GM12878 (cell line): ENCODE measurements around the gene MYPN. TPM values are rescaled to one million over a fixed set of nuclear protein-coding genes. Genes with fewer than 3 reads are reported as not detected.

Source experiments
- ATAC-seq: fragments of 200-7000 bp; cut with Tn5 transposase; 3 replicates; pipeline ENCODE4 v1.9.1; 2020; ENCODE audit warnings: mild to moderate bottlenecking, moderate library complexity
- BruUV-seq: library from RNA; stranded (reverse); fragments of 400-500 nt; replicated peaks from 2 replicates; lab custom pipeline; 2021; lab: Mats Ljungman, UMichigan
- CTCF ChIA-PET: fragments of 300-600 bp; sonication (Branson Sonifier 250); formaldehyde crosslinking; extraction: SDS; loops from one replicate; lab custom pipeline; 2021; ENCODE audit warnings: inconsistent platforms; lab: Yijun Ruan, JAX
- POLR2A ChIA-PET: fragments of 350-600 bp; formaldehyde crosslinking; extraction: SDS; loops from one replicate; lab custom pipeline; 2021; ENCODE audit warnings: inconsistent platforms; lab: Charles Lee
- RAD21 ChIA-PET: fragments of 300-600 bp; sonication (Branson Sonifier 250); formaldehyde crosslinking; loops from one replicate; lab custom pipeline; 2023; ENCODE audit warnings: antibody characterized with exemption; ENCODE audit not compliant: unreplicated experiment; lab: Charles Lee
- SMC1A ChIA-PET: fragments of 300-600 bp; sonication (Branson Sonifier 250); formaldehyde crosslinking; loops from one replicate; lab custom pipeline; 2023; ENCODE audit not compliant: unreplicated experiment, uncharacterized antibody; lab: Charles Lee
- DNase-seq: peaks from one replicate; pipeline ENCODE4 v3.0.0-alpha.2; 2011; ENCODE audit warnings: low read depth, low spot score
- FAIRE-seq: peaks from 3 replicates; lab custom pipeline; 2011; peaks lifted over from hg19 to GRCh38; lab: Jason Lieb, UNC
- H2AFZ ChIP-seq: 2 replicates; pipeline ENCODE4 v1.6.0; 2011; ENCODE audit warnings: low read depth, low read length, control low read depth; ENCODE audit not compliant: control insufficient read depth
- H3K27ac ChIP-seq: 2 replicates; pipeline ENCODE4 v1.5.1; 2011; ENCODE audit warnings: control low read depth; ENCODE audit not compliant: control insufficient read depth, insufficient read depth
- H3K27me3 ChIP-seq, 2 experiments: replicated peaks in 1 of 2; 2 replicates each; pipeline versions ENCODE4 v1.6.0 to v1.6.1; 2011; ENCODE audit warnings: low read length in 1 of 2; ENCODE audit not compliant: control insufficient read depth in 2 of 2, insufficient read depth in 2 of 2
- H3K36me3 ChIP-seq, 2 experiments: 2 replicates each; pipeline ENCODE4 v1.5.1; 2011; ENCODE audit warnings: low read length in 1 of 2; ENCODE audit not compliant: control insufficient read depth in 2 of 2, insufficient read depth in 2 of 2
- H3K4me1 ChIP-seq: 2 replicates; pipeline ENCODE4 v1.6.1; 2011; ENCODE audit warnings: mild to moderate bottlenecking, low read length, moderate library complexity, mixed read lengths; ENCODE audit not compliant: control insufficient read depth, insufficient read depth
- H3K4me2 ChIP-seq: 2 replicates; pipeline ENCODE4 v1.6.0; 2011; ENCODE audit warnings: control low read depth; ENCODE audit not compliant: control insufficient read depth, insufficient read depth
- H3K4me3 ChIP-seq: fragments of 200-600 bp; sonication (generic); 2 replicates; pipeline ENCODE4 v1.5.1; 2016
- H3K79me2 ChIP-seq: 2 replicates; pipeline ENCODE4 v1.6.0; 2011; ENCODE audit warnings: low read length; ENCODE audit not compliant: control insufficient read depth, insufficient read depth
- H3K9ac ChIP-seq: 2 replicates; pipeline ENCODE4 v1.8.0; 2011; ENCODE audit warnings: low read length, control low read depth, mixed read lengths; ENCODE audit not compliant: control insufficient read depth, insufficient read depth
- H3K9me3 ChIP-seq: replicated peaks from 3 replicates; pipeline ENCODE4 v1.5.1; 2011; ENCODE audit warnings: mild to moderate bottlenecking, low read length; ENCODE audit not compliant: control insufficient read depth, insufficient read depth
- H4K20me1 ChIP-seq: 2 replicates; pipeline ENCODE4 v1.6.0; 2011; ENCODE audit not compliant: control insufficient read depth, insufficient read depth
- BMI1 ChIP-seq: fragments of 450-650 bp; IDR thresholded peaks from 2 replicates; pipeline ENCODE4 v1.6.1; 2016; ENCODE audit warnings: mild to moderate bottlenecking, moderate library complexity, borderline replicate concordance
- CHD1 ChIP-seq: IDR thresholded peaks from 2 replicates; pipeline ENCODE4 v1.6.1; 2012; ENCODE audit warnings: low read depth, low read length, improper control_type of control experiment
- CHD2 ChIP-seq: IDR thresholded peaks from 2 replicates; pipeline ENCODE4 v1.6.1; 2011; ENCODE audit warnings: low read depth, low read length, improper control_type of control experiment, borderline replicate concordance
- ETV6 ChIP-seq, 2 experiments: fragments of 450-650 bp in 1 of 2; IDR thresholded peaks in 1 of 2; conservative IDR thresholded peaks in 1 of 2; 2 replicates each; pipeline ENCODE4 v1.6.1; 2014; ENCODE audit warnings: antibody characterized with exemption in 1 of 2, borderline replicate concordance in 1 of 2, low read depth in 1 of 2, mild to moderate bottlenecking in 1 of 2, moderate library complexity in 1 of 2
- MEF2A ChIP-seq: IDR thresholded peaks from 2 replicates; pipeline ENCODE4 v1.6.1; 2011; ENCODE audit warnings: low read depth, mild to moderate bottlenecking, low read length, moderate library complexity; ENCODE audit not compliant: insufficient read depth
- RBBP5 ChIP-seq: fragments of 200-600 bp; sonication (generic); conservative IDR thresholded peaks from 2 replicates; pipeline ENCODE4 v1.6.1; 2016
- SP1 ChIP-seq: IDR thresholded peaks from one replicate; pipeline ENCODE4 v1.6.1; 2011; ENCODE audit warnings: low read depth, low read length
- ZBED1 ChIP-seq: IDR thresholded peaks from 2 replicates; pipeline ENCODE4 v1.6.1; 2016; ENCODE audit warnings: borderline replicate concordance
- ZNF24 ChIP-seq: fragments of 450-650 bp; IDR thresholded peaks from 2 replicates; pipeline ENCODE4 v1.6.1; 2017; ENCODE audit warnings: antibody characterized with exemption, mild to moderate bottlenecking
- ZNF274 ChIP-seq: IDR thresholded peaks from one replicate; pipeline ENCODE4 v1.8.0; 2011; ENCODE audit not compliant: insufficient read length, insufficient read depth
- ZSCAN29 ChIP-seq: fragments of 450-650 bp; IDR thresholded peaks from 2 replicates; pipeline ENCODE4 v1.6.1; 2017; ENCODE audit warnings: mild to moderate bottlenecking, moderate library complexity
- WGBS: methylation state at CpG from one replicate; pipeline ENCODE4 v1.1.6; 2016; ENCODE audit warnings: low lambda C conversion rate; ENCODE audit not compliant: insufficient replicate concordance, insufficient coverage; ENCODE audit errors: missing lambda C conversion rate; 5-methylcytosine and 5-hydroxymethylcytosine counted together
- in situ Hi-C: fragments of 300-500 bp; cut with MboI; formaldehyde crosslinking; loops from 9 replicates; pipeline ENCODE4 v1.14.3; 2018; ENCODE audit warnings: mixed read lengths
- intact Hi-C: fragments of 100-400 bp; cut with micrococcal nuclease; formaldehyde crosslinking; loops from one replicate; pipeline ENCODE4 v1.14.2; 2022; ENCODE audit not compliant: unreplicated experiment
- polyA plus RNA-seq, 11 experiments: library from polyadenylated mRNA; depleted of rRNA in 4 of 11; unstranded in 6 of 11; stranded (reverse) in 5 of 11; fragments of >200 nt; fragmentation: Nextera tagmentation in 4 of 11; fragmentation: Illumina TruSeq in 1 of 11; extraction: Ambion mirVana in 4 of 11; extraction: Trizol in 1 of 11; gene quantifications; 1 replicate in 1 of 11; 2 replicates in 10 of 11; pipeline versions ENCODE4 v1.2.1 to v1.2.3, GENCODE V29; 2011 to 2016; ENCODE audit warnings: inconsistent platforms in 2 of 11, missing spikeins in 2 of 11, low read depth in 1 of 11
- total RNA-seq, 4 experiments: library from RNA; depleted of rRNA in 3 of 4; stranded (reverse); fragments of >200 nt in 3 of 4; fragmentation: Illumina TruSeq in 1 of 4; extraction: Trizol in 1 of 4; gene quantifications; 2 replicates each; pipeline versions ENCODE4 v1.2.1 to v1.2.3, GENCODE V29; 2013 to 2021
- TF ChIP-seq, protein P1 (sequence below): fragments of 450-650 bp; IDR thresholded peaks from 2 replicates; pipeline ENCODE4 v1.6.1; 2018; ENCODE audit warnings: mild to moderate bottlenecking, low read depth, moderate library complexity; ENCODE audit not compliant: partially characterized antibody
- TF ChIP-seq, protein P2 (sequence below): fragments of 450-650 bp; IDR thresholded peaks from 2 replicates; pipeline ENCODE4 v1.6.1; 2017; ENCODE audit warnings: antibody characterized with exemption, mild to moderate bottlenecking, moderate library complexity

Gene MYPN
- total and polyA plus RNA-seq, 10 of the 15 experiments (the other 5 are each of a cell fraction or from before 2014, with no cell fraction given): 0.01 to 0.02 TPM; not detected in 8

DNA sequence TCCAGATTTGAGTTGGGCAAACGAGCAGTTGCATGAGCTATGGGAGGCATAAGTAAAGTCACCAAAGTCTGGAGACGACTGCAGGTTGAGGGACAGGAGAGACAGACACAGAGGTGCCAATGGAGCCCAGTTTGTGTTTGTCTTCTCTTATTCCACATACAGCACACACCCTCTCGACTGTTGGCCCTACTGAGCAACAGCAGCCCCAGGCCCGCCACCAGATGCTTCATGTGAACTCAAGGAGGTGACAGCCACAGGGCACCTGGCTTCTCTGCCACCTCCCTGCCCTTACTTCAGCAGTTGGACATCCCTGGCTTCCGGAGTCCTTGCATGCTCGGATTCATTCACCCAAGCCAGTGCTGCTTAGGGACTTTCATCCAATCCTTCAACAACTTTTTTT lies 129.1 kb downstream of the MYPN start:
- H3K4me3 ChIP-seq: no peak overlapping the region
- H3K27ac ChIP-seq: no peak overlapping the region
- DNase-seq (no peak), FAIRE-seq (no peak), ATAC-seq (no peak)
- no peaks in the 10 kb centered on the region for H3K9me3 ChIP-seq
- ChIA-PET CTCF (no interaction called here), SMC1A (no interaction called here), POLR2A (no interaction called here), RAD21 (no interaction called here)
- no peak overlapping the region for H2AFZ ChIP-seq
- WGBS: 45% methylated on average over 6 of the region's 6 CpGs
- TF ChIP-seq, protein P1, sequence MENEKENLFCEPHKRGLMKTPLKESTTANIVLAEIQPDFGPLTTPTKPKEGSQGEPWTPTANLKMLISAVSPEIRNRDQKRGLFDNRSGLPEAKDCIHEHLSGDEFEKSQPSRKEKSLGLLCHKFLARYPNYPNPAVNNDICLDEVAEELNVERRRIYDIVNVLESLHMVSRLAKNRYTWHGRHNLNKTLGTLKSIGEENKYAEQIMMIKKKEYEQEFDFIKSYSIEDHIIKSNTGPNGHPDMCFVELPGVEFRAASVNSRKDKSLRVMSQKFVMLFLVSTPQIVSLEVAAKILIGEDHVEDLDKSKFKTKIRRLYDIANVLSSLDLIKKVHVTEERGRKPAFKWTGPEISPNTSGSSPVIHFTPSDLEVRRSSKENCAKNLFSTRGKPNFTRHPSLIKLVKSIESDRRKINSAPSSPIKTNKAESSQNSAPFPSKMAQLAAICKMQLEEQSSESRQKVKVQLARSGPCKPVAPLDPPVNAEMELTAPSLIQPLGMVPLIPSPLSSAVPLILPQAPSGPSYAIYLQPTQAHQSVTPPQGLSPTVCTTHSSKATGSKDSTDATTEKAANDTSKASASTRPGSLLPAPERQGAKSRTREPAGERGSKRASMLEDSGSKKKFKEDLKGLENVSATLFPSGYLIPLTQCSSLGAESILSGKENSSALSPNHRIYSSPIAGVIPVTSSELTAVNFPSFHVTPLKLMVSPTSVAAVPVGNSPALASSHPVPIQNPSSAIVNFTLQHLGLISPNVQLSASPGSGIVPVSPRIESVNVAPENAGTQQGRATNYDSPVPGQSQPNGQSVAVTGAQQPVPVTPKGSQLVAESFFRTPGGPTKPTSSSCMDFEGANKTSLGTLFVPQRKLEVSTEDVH: no peak
- in situ Hi-C loops (no loop called here), intact Hi-C loops (no loop called here)
- H3K4me1 ChIP-seq: no peaks in the 10 kb centered on the region
- H4K20me1 ChIP-seq: no peaks in the 10 kb centered on the region
- no peak overlapping the region for H3K9ac ChIP-seq
- no peaks in the 10 kb centered on the region; a peak in 1 of 4 replicates for H3K27me3 ChIP-seq
- no peaks in the 10 kb centered on the region for H3K36me3 ChIP-seq
- no TSS peak for BruUV-seq
- H3K4me2 ChIP-seq: no peak overlapping the region
- H3K79me2 ChIP-seq: no peaks in the 10 kb centered on the region

DNA sequence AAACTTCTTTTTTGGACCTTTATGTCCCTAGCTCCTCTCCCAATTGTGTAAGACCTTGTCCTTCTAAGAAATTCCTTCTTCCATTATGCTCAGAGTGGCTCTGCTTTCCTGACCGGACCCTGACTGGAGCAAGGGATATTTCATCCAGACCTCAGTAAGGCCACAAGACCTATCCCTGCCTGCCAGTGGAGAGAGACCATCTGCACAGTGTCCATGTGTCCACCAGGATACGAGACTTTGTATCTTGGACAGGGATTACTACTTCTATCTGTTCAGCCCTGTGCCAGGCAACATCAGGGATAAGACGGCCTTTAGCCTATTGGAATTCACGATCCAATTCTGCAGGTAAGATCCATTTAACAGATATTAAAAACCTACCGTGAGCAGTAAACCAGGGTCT lies 129.8 kb downstream of the MYPN start:
- CTCF ChIA-PET: interaction anchor here (1.1 kb wide), 1 partner anchor 63 kb away, joined by 4 read pairs; no protein-coding TSS in a partner anchor
- no peak for FAIRE-seq
- TF ChIP-seq ETV6 (conservative IDR thresholded peaks at IDR 0.05 in 1 of 2, IDR thresholded peaks at IDR 0.05 in 1 of 2; ENCODE audit: borderline replicate concordance in 1 of 2, low read depth in 1 of 2) (no peak), ZBED1 (no peak), ZNF24 (no peak), ZNF274 (no peak), CHD2 (no peak), MEF2A (no peak), BMI1 (no peak), CHD1 (no peak), ZSCAN29 (no peak), RBBP5 (no peak), SP1 (no peak)
- TF ChIP-seq, protein P2, sequence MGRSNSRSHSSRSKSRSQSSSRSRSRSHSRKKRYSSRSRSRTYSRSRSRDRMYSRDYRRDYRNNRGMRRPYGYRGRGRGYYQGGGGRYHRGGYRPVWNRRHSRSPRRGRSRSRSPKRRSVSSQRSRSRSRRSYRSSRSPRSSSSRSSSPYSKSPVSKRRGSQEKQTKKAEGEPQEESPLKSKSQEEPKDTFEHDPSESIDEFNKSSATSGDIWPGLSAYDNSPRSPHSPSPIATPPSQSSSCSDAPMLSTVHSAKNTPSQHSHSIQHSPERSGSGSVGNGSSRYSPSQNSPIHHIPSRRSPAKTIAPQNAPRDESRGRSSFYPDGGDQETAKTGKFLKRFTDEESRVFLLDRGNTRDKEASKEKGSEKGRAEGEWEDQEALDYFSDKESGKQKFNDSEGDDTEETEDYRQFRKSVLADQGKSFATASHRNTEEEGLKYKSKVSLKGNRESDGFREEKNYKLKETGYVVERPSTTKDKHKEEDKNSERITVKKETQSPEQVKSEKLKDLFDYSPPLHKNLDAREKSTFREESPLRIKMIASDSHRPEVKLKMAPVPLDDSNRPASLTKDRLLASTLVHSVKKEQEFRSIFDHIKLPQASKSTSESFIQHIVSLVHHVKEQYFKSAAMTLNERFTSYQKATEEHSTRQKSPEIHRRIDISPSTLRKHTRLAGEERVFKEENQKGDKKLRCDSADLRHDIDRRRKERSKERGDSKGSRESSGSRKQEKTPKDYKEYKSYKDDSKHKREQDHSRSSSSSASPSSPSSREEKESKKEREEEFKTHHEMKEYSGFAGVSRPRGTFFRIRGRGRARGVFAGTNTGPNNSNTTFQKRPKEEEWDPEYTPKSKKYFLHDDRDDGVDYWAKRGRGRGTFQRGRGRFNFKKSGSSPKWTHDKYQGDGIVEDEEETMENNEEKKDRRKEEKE: no peak

More for the DNA sequence above, 129.8 kb downstream of the MYPN start:
- ATAC-seq (no peak), DNase-seq (no peak)
- in situ Hi-C loops: no loop called here
- ChIA-PET POLR2A (no interaction called here), RAD21 (no interaction called here), SMC1A (interaction anchor here (0.6 kb wide), 1 partner anchor 49 kb away, joined by 3 read pairs; no protein-coding TSS in a partner anchor)
- Histone ChIP-seq H3K36me3 (no peaks in the 10 kb centered on the region), H2AFZ (no peak overlapping the region), H3K27ac (no peak overlapping the region), H3K79me2 (no peaks in the 10 kb centered on the region), H3K9me3 (no peaks in the 10 kb centered on the region), H3K4me3 (no peak overlapping the region), H3K27me3 (no peaks in the 10 kb centered on the region; a peak in 1 of 4 replicates), H4K20me1 (no peaks in the 10 kb centered on the region), H3K4me1 (no peaks in the 10 kb centered on the region), H3K9ac (no peak overlapping the region), H3K4me2 (no peak overlapping the region)
- intact Hi-C loops: no loop called here
- WGBS: 77% methylated on average over 5 of the region's 5 CpGs
- no TSS peak for BruUV-seq
